Erythroblast (primary cell): Measurements from ENCODE around the gene CEP76.

Experiments used
- GATA1 ChIP-seq: IDR thresholded peaks from 2 replicates; pipeline ENCODE4 v1.6.1; 2011; ENCODE audit warnings: low read depth, mild to moderate bottlenecking, control low read depth, low read length, moderate library complexity
- POLR2A ChIP-seq: IDR thresholded peaks from 2 replicates; pipeline ENCODE4 v1.6.1; 2011; ENCODE audit warnings: mild to moderate bottlenecking, low read length

- no peak for TF ChIP-seq POLR2A
- no peak for TF ChIP-seq GATA1
Measured at GRCh38 chr18:12654971-12655370, 47.6 kb downstream of the CEP76 start.
